HCT116 (cell line): ENCODE measurements around the gene TOMM40. TPM values are rescaled to one million over a fixed set of nuclear protein-coding genes. Genes with fewer than 3 reads are reported as not detected.

ENCODE experiments used
- ATAC-seq: fragments of 200-7000 bp; cut with Tn5 transposase; 2 replicates; pipeline ENCODE4 v1.9.1; 2020; ENCODE audit warnings: mild to moderate bottlenecking, moderate library complexity
- BruUV-seq: library from RNA; stranded (reverse); fragments of 400-500 nt; replicated peaks from 2 replicates; lab custom pipeline; 2021; lab: Mats Ljungman, UMichigan
- CTCF ChIA-PET: fragments of 300-600 bp; sonication (Branson Sonifier 250); formaldehyde crosslinking; loops from one replicate; lab custom pipeline; 2021; ENCODE audit warnings: antibody characterized with exemption; lab: Charles Lee
- POLR2A ChIA-PET: fragments of 300-600, 350-600 bp; sonication (Branson Sonifier 250); formaldehyde crosslinking; loops from one replicate; lab custom pipeline; 2021; ENCODE audit warnings: antibody characterized with exemption; lab: Charles Lee
- RAD21 ChIA-PET, 2 experiments: fragments of 300-600 bp; sonication (Branson Sonifier 250); formaldehyde crosslinking; loops; one replicate each; lab custom pipeline; 2023; ENCODE audit warnings: low total read pairs in 2 of 2; ENCODE audit not compliant: uncharacterized antibody in 2 of 2, unreplicated experiment in 2 of 2, low non-redundant PET in 1 of 2; lab: Charles Lee
- DNase-seq: peaks from one replicate; pipeline ENCODE4 v3.0.0-alpha.2; 2010; ENCODE audit warnings: low read depth, low spot score
- H2AFZ ChIP-seq: fragments of 200-600 bp; shearing (Covaris generic), sonication (generic); 2 replicates; pipeline ENCODE4 v1.6.1; 2017; ENCODE audit warnings: low read depth, mixed run types, mixed read lengths, antibody characterized with exemption, low read length; ENCODE audit not compliant: poor library complexity, severe bottlenecking
- H3K27ac ChIP-seq: 2 replicates; pipeline ENCODE4 v1.5.1; 2012; ENCODE audit warnings: low read depth, low read length
- H3K27me3 ChIP-seq: fragments of 200-600 bp; sonication (generic); 2 replicates; pipeline ENCODE4 v1.6.1; 2016; ENCODE audit warnings: mixed run types, low read length, mixed read lengths; ENCODE audit not compliant: insufficient read depth
- H3K36me3 ChIP-seq, 2 experiments: fragments of 200-500 bp in 1 of 2; fragments of 200-600 bp in 1 of 2; sonication (Bioruptor generic) in 1 of 2; sonication (generic) in 1 of 2; 2 replicates each; pipeline versions ENCODE4 v1.5.1 to v1.6.1; 2014 to 2016; ENCODE audit warnings: low read length in 2 of 2, inconsistent platforms in 1 of 2, mixed read lengths in 1 of 2, mixed run types in 1 of 2; ENCODE audit not compliant: insufficient read depth in 2 of 2, control insufficient read depth in 1 of 2
- H3K4me1 ChIP-seq, 2 experiments: fragments of 200-600 bp in 1 of 2; sonication (generic) in 1 of 2; 2 replicates each; pipeline versions ENCODE4 v1.5.1 to v1.6.1; 2012 to 2017; ENCODE audit warnings: low read length in 2 of 2, inconsistent platforms in 1 of 2, mild to moderate bottlenecking in 1 of 2, mixed read lengths in 1 of 2, mixed run types in 1 of 2, moderate library complexity in 1 of 2; ENCODE audit not compliant: insufficient read depth in 2 of 2, control insufficient read depth in 1 of 2
- H3K4me2 ChIP-seq: fragments of 200-600 bp; sonication (generic); 2 replicates; pipeline ENCODE4 v1.6.1; 2017; ENCODE audit warnings: mixed run types, low read length, mixed read lengths
- H3K4me3 ChIP-seq, 2 experiments: fragments of 200-600 bp in 1 of 2; sonication (generic) in 1 of 2; replicated peaks in 1 of 2; 2 replicates each; pipeline ENCODE4 v1.5.1; 2011 to 2016; ENCODE audit warnings: low read length in 2 of 2, control low read depth in 1 of 2, low read depth in 1 of 2, mild to moderate bottlenecking in 1 of 2, mixed read lengths in 1 of 2, mixed run types in 1 of 2
- H3K79me2 ChIP-seq: fragments of 200-600 bp; sonication (generic); 2 replicates; pipeline ENCODE4 v1.6.1; 2017; ENCODE audit warnings: mild to moderate bottlenecking, mixed run types, low read length, moderate library complexity, mixed read lengths; ENCODE audit not compliant: insufficient read depth
- H3K9ac ChIP-seq: fragments of 200-600 bp; sonication (generic); 2 replicates; pipeline ENCODE4 v1.6.1; 2016; ENCODE audit warnings: low read length, mixed read lengths
- H3K9me2 ChIP-seq: fragments of 200-600 bp; sonication (generic), shearing (Covaris generic); 2 replicates; pipeline ENCODE4 v1.6.1; 2017; ENCODE audit warnings: mixed run types, mild to moderate bottlenecking, moderate library complexity; ENCODE audit not compliant: insufficient read depth
- H3K9me3 ChIP-seq, 2 experiments: fragments of 200-500 bp in 1 of 2; fragments of 200-600 bp in 1 of 2; sonication (Bioruptor generic) in 1 of 2; sonication (generic) in 1 of 2; 2 replicates each; pipeline ENCODE4 v1.6.1; 2014 to 2017; ENCODE audit warnings: low read length in 2 of 2, mixed read lengths in 2 of 2, inconsistent platforms in 1 of 2, low read depth in 1 of 2, mild to moderate bottlenecking in 1 of 2, mixed run types in 1 of 2, moderate library complexity in 1 of 2; ENCODE audit not compliant: control insufficient read depth in 1 of 2, insufficient read depth in 1 of 2
- H4K20me1 ChIP-seq: fragments of 200-600 bp; sonication (generic), shearing (Covaris generic); 2 replicates; pipeline ENCODE4 v1.6.1; 2017; ENCODE audit warnings: mixed run types, mild to moderate bottlenecking, moderate library complexity; ENCODE audit not compliant: insufficient read depth
- CBX3 ChIP-seq: IDR thresholded peaks from 2 replicates; pipeline ENCODE4 v1.6.1; 2012; ENCODE audit warnings: low read depth
- CEBPB ChIP-seq: IDR thresholded peaks from 2 replicates; pipeline ENCODE4 v1.6.1; 2012; ENCODE audit warnings: low read depth
- EGR1 ChIP-seq: IDR thresholded peaks from 2 replicates; pipeline ENCODE4 v1.6.1; 2012; ENCODE audit warnings: low read depth
- ELF1 ChIP-seq: IDR thresholded peaks from 2 replicates; pipeline ENCODE4 v1.6.1; 2012; ENCODE audit warnings: low read depth, borderline replicate concordance
- JUND ChIP-seq: IDR thresholded peaks from 2 replicates; pipeline ENCODE4 v1.6.1; 2012
- RAD21 ChIP-seq: IDR thresholded peaks from 2 replicates; pipeline ENCODE4 v1.6.1; 2012; ENCODE audit warnings: low read depth, mild to moderate bottlenecking
- REST ChIP-seq: IDR thresholded peaks from 2 replicates; pipeline ENCODE4 v1.6.1; 2012; ENCODE audit warnings: low read depth
- TCF7L2 ChIP-seq: IDR thresholded peaks from 2 replicates; pipeline ENCODE4 v1.7.0; 2011; ENCODE audit warnings: borderline replicate concordance, inconsistent platforms; ENCODE audit not compliant: insufficient read depth, insufficient read length; ENCODE audit errors: extremely low read depth
- YY1 ChIP-seq: IDR thresholded peaks from 2 replicates; pipeline ENCODE4 v1.6.1; 2011; ENCODE audit warnings: low read length, low read depth, moderate library complexity, mild to moderate bottlenecking; ENCODE audit not compliant: insufficient replicate concordance; ENCODE audit errors: extremely low read depth
- ZFX ChIP-seq: fragments of 450-650 bp; IDR thresholded peaks from 2 replicates; pipeline ENCODE4 v1.6.1; 2017
- intact Hi-C: fragments of 100-400 bp; cut with micrococcal nuclease; formaldehyde crosslinking; loops from 2 replicates; pipeline ENCODE4 v1.10.0; 2022
- total RNA-seq: library from RNA; stranded (reverse); gene quantifications from one replicate; pipeline ENCODE4 v1.2.1, GENCODE V29; 2021; ENCODE audit not compliant: unreplicated experiment

Gene TOMM40
- total RNA-seq, 1 experiment from 2014 or later: 178 TPM

- TF ChIP-seq YY1 (no peak), CEBPB (no peak), ZFX (no peak), TCF7L2 (no peak), JUND (no peak), CBX3 (no peak), ELF1 (no peak), EGR1 (no peak)
- TF ChIP-seq, all 23 proteins: peak for 0
Observed at GRCh38 chr19:44943801-44944249, 52.8 kb downstream of the TOMM40 start (continued).

- ATAC-seq: no peak
- no peak overlapping the region for H3K4me2 ChIP-seq
- no peaks in the 10 kb centered on the region for H3K27me3 ChIP-seq
- POLR2A ChIA-PET: no interaction called here
- no TSS peak for BruUV-seq
- DNase-seq: no peak
- no peaks in the 10 kb centered on the region for H3K79me2 ChIP-seq
- no peak overlapping the region for H3K27ac ChIP-seq
- intact Hi-C loops: no loop called here
- H3K4me1 ChIP-seq: peaks cover 5 to 6% of the 10 kb centered on the region in 2 experiments; a peak in 2 of 4 replicates
- no peaks in the 10 kb centered on the region for H3K9me2 ChIP-seq
- no peaks in the 10 kb centered on the region for H4K20me1 ChIP-seq
- no peaks in the 10 kb centered on the region for H3K36me3 ChIP-seq
- no peak overlapping the region for H2AFZ ChIP-seq
- no peaks in the 10 kb centered on the region for H3K9me3 ChIP-seq
- RAD21 ChIA-PET: no interaction called here
- no peak overlapping the region for H3K9ac ChIP-seq
- TF ChIP-seq REST: no peak
- no peak for TF ChIP-seq YY1
- TF ChIP-seq RAD21: no peak
- TF ChIP-seq, all 23 proteins: peak for 0
- no peak overlapping the region for H3K4me3 ChIP-seq
- CTCF ChIA-PET: no interaction called here
Observed at GRCh38 chr19:44947041-44947581, 56.1 kb downstream of the TOMM40 start.
